NB4 (cell line): ENCODE data around the gene STK16.

ENCODE experiments used
- DNase-seq: peaks from one replicate; pipeline ENCODE4 v3.0.0; 2010; ENCODE audit warnings: low read depth
- H3K4me3 ChIP-seq: one replicate; pipeline ENCODE4 v1.5.1; 2011; ENCODE audit warnings: mild to moderate bottlenecking, low read depth, low read length, moderate library complexity
- MYC ChIP-seq: IDR thresholded peaks from 2 replicates; pipeline ENCODE4 v1.6.1; 2011; ENCODE audit warnings: low read depth, low read length
- POLR2A ChIP-seq: IDR thresholded peaks from 2 replicates; pipeline ENCODE4 v1.6.1; 2011; ENCODE audit warnings: mild to moderate bottlenecking; ENCODE audit not compliant: insufficient read length; ENCODE audit errors: extremely low read depth
- TF ChIP-seq, protein P1 (sequence below): IDR thresholded peaks from 2 replicates; pipeline ENCODE4 v1.6.1; 2011; ENCODE audit warnings: low read depth, low read length
- TF ChIP-seq, protein P2 (sequence below): IDR thresholded peaks from one replicate; pipeline ENCODE4 v1.5.1; 2012; ENCODE audit warnings: low read depth, low read length

STK16 gene

DNA sequence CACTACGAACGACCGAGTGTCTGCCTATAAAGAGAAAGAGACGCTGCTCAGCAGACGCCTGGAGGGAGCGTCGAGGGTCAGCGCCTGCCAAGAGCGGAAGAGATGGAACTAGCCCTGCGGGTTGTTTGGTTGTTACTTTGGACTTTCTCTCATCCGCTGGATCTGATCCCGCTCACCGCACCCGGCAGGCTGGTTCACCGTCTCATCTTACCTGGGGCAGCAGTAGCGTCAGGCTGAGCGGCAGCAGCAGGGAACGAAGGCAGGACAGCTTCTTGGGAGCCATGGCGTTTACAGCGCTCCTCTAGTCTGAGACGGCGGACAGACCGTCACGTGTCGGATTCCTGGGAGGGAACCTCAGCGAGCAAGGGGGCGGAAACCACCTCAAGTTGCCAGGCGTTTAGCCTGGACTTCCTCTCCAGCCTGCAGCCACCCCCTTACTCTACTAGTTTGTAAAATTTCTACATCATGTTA is 2.0 kb upstream of the STK16 start:
- TF ChIP-seq, protein P1, sequence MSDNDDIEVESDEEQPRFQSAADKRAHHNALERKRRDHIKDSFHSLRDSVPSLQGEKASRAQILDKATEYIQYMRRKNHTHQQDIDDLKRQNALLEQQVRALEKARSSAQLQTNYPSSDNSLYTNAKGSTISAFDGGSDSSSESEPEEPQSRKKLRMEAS = no peak
- TF ChIP-seq POLR2A (no peak), MYC (no peak)
- TF ChIP-seq, protein P2, sequence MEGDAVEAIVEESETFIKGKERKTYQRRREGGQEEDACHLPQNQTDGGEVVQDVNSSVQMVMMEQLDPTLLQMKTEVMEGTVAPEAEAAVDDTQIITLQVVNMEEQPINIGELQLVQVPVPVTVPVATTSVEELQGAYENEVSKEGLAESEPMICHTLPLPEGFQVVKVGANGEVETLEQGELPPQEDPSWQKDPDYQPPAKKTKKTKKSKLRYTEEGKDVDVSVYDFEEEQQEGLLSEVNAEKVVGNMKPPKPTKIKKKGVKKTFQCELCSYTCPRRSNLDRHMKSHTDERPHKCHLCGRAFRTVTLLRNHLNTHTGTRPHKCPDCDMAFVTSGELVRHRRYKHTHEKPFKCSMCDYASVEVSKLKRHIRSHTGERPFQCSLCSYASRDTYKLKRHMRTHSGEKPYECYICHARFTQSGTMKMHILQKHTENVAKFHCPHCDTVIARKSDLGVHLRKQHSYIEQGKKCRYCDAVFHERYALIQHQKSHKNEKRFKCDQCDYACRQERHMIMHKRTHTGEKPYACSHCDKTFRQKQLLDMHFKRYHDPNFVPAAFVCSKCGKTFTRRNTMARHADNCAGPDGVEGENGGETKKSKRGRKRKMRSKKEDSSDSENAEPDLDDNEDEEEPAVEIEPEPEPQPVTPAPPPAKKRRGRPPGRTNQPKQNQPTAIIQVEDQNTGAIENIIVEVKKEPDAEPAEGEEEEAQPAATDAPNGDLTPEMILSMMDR = no peak
- no peak overlapping the region for H3K4me3 ChIP-seq
- DNase-seq = no peak

DNA sequence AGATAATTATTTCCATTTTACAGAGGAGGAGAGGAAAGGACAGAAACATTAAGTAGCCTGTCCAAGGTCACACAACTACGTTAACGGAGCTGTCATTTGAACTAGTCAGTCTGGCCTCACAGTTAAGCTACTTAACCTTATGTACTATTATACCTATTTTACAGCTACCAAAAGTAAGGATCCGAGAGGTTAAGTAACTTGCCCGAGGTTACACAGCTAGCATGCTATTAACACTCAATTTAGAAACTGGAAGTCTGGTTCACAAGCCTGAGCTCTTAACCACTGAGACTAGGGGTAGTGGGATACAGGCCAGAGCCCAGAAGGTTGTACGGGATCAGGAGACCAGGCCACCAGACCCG is 511 bp upstream of the STK16 start:
- peak overlapping the region; percentile 91 for H3K4me3 ChIP-seq
- no peak for DNase-seq
- TF ChIP-seq, protein P1 = no peak

DNA sequence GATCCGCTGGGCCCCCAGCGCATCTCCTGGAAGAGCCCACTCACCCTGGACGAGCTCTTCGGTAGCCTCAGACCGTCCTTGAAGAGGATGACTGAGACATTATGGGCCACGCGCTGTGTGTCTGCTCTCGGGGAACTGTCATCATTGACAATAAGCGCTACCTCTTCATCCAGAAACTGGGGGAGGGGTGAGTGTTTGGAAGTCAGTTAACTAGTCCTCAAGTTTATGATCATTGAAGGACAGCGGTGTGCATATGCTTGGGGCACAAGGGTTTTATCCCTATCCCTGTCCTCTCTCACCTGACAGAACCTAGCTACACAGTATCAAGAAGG is 586 bp downstream of the STK16 start:
- H3K4me3 ChIP-seq = peak overlapping the region; percentile 91
- DNase-seq = peak; percentile 22
- TF ChIP-seq POLR2A (no peak), MYC (no peak)
- TF ChIP-seq, protein P2 = no peak
- TF ChIP-seq, protein P1 = no peak

DNA sequence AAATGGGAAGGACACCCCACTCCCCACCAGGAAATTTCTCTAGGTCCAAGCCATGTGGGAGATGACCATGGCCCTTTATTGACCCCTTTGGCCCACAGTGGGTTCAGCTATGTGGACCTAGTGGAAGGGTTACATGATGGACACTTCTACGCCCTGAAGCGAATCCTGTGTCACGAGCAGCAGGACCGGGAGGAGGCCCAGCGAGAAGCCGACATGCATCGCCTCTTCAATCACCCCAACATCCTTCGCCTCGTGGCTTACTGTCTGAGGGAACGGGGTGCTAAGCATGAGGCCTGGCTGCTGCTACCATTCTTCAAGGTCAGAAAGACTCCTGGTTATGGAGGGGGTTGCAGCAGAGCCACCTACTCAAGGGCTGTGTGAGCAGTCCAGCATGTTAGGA is 1.3 kb downstream of the STK16 start:
- TF ChIP-seq, protein P2 = no peak
- TF ChIP-seq MYC (no peak), POLR2A (no peak)
- TF ChIP-seq, protein P1 = no peak
- H3K4me3 ChIP-seq = peak overlapping the region; percentile 91
- DNase-seq = no peak

DNA sequence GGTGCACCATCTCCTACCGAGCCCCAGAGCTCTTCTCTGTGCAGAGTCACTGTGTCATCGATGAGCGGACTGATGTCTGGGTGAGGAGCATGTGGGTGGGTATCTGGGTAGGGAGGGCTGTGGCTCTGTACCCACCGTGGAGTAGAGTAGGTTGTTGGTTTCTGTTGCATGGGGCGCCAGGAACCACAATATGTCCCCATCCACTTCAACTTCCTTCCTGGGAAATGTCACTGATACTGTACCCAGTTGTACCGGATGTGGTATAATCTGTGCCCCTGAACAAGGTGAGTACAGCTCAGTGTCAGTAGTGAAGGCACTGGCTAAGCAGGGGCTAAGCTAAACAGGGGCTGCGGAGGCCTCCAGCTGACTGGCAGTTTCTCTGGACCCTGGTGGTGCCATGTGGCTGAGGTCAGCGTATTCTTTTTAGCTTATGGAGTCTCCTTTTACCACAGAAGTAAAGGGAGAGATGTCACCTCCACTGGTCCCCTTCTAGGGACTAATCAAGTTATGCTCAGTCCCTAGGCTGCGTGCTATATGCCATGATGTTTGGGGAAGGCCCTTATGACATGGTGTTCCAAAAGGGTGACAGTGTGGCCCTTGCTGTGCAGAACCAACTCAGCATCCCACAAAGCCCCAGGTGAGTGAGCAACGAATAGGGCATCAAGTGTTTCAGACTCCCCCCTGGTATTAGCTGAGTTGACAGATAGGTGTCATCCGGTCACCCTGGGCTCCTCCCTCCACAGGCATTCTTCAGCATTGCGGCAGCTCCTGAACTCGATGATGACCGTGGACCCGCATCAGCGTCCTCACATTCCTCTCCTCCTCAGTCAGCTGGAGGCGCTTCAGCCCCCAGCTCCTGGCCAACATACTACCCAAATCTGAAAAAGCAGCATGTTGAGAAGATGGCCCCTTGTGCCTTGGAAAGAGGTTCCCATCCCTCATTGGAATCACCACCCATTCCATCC is 2.7 kb downstream of the STK16 start:
- peak overlapping the region; percentile 12 for H3K4me3 ChIP-seq
- peak; percentile 76 for DNase-seq

More for the DNA sequence above, 2.7 kb downstream of the STK16 start:
- TF ChIP-seq POLR2A = no peak
- no peak; the same call in 1 of the 2 replicates for TF ChIP-seq MYC
- TF ChIP-seq, protein P1 = no peak
- TF ChIP-seq, protein P2 = no peak
